NCI-H510A (cell line): Measurements from ENCODE around the gene FANCI.

Experiments used
- DNase-seq: peaks from one replicate; lab custom pipeline; 2025; lab: John Stamatoyannopoulos, UW

Gene FANCI

GRCh38 chr15:89361451-89362202, 117.8 kb downstream of the FANCI start:
- no peak for DNase-seq

GRCh38 chr15:89362203-89363101, 118.7 kb downstream of the FANCI start:
- no peak for DNase-seq

- DNase-seq: no peak
Measured at GRCh38 chr15:89363133-89363532, 119.4 kb downstream of the FANCI start.

- no peak for DNase-seq
Measured at GRCh38 chr15:89363770-89364169, 120.0 kb downstream of the FANCI start.

- no peak for DNase-seq
Measured at GRCh38 chr15:89364341-89364740, 120.6 kb downstream of the FANCI start.

- no peak for DNase-seq
Measured at GRCh38 chr15:89364741-89365450, 121.1 kb downstream of the FANCI start.

GRCh38 chr15:89365462-89366065, 121.8 kb downstream of the FANCI start:
- DNase-seq: no peak
